GM12878 (cell line): ENCODE results near the gene KRT75. TPM values are rescaled to one million over a fixed set of nuclear protein-coding genes. Genes with fewer than 3 reads are reported as not detected.

Experiments
- ATAC-seq: fragments of 200-7000 bp; cut with Tn5 transposase; 3 replicates; pipeline ENCODE4 v1.9.1; 2020; ENCODE audit warnings: mild to moderate bottlenecking, moderate library complexity
- BruUV-seq: library from RNA; stranded (reverse); fragments of 400-500 nt; replicated peaks from 2 replicates; lab custom pipeline; 2021; lab: Mats Ljungman, UMichigan
- CTCF ChIA-PET: fragments of 300-600 bp; sonication (Branson Sonifier 250); formaldehyde crosslinking; extraction: SDS; loops from one replicate; lab custom pipeline; 2021; ENCODE audit warnings: inconsistent platforms; lab: Yijun Ruan, JAX
- POLR2A ChIA-PET: fragments of 350-600 bp; formaldehyde crosslinking; extraction: SDS; loops from one replicate; lab custom pipeline; 2021; ENCODE audit warnings: inconsistent platforms; lab: Charles Lee
- RAD21 ChIA-PET: fragments of 300-600 bp; sonication (Branson Sonifier 250); formaldehyde crosslinking; loops from one replicate; lab custom pipeline; 2023; ENCODE audit warnings: antibody characterized with exemption; ENCODE audit not compliant: unreplicated experiment; lab: Charles Lee
- SMC1A ChIA-PET: fragments of 300-600 bp; sonication (Branson Sonifier 250); formaldehyde crosslinking; loops from one replicate; lab custom pipeline; 2023; ENCODE audit not compliant: unreplicated experiment, uncharacterized antibody; lab: Charles Lee
- DNase-seq: peaks from one replicate; pipeline ENCODE4 v3.0.0-alpha.2; 2011; ENCODE audit warnings: low read depth, low spot score
- FAIRE-seq: peaks from 3 replicates; lab custom pipeline; 2011; peaks lifted over from hg19 to GRCh38; lab: Jason Lieb, UNC
- H2AFZ ChIP-seq: 2 replicates; pipeline ENCODE4 v1.6.0; 2011; ENCODE audit warnings: low read depth, low read length, control low read depth; ENCODE audit not compliant: control insufficient read depth
- H3K27ac ChIP-seq: 2 replicates; pipeline ENCODE4 v1.5.1; 2011; ENCODE audit warnings: control low read depth; ENCODE audit not compliant: control insufficient read depth, insufficient read depth
- H3K27me3 ChIP-seq, 2 experiments: replicated peaks in 1 of 2; 2 replicates each; pipeline versions ENCODE4 v1.6.0 to v1.6.1; 2011; ENCODE audit warnings: low read length in 1 of 2; ENCODE audit not compliant: control insufficient read depth in 2 of 2, insufficient read depth in 2 of 2
- H3K36me3 ChIP-seq, 2 experiments: 2 replicates each; pipeline ENCODE4 v1.5.1; 2011; ENCODE audit warnings: low read length in 1 of 2; ENCODE audit not compliant: control insufficient read depth in 2 of 2, insufficient read depth in 2 of 2
- H3K4me1 ChIP-seq: 2 replicates; pipeline ENCODE4 v1.6.1; 2011; ENCODE audit warnings: mild to moderate bottlenecking, low read length, moderate library complexity, mixed read lengths; ENCODE audit not compliant: control insufficient read depth, insufficient read depth
- H3K4me2 ChIP-seq: 2 replicates; pipeline ENCODE4 v1.6.0; 2011; ENCODE audit warnings: control low read depth; ENCODE audit not compliant: control insufficient read depth, insufficient read depth
- H3K4me3 ChIP-seq: fragments of 200-600 bp; sonication (generic); 2 replicates; pipeline ENCODE4 v1.5.1; 2016
- H3K79me2 ChIP-seq: 2 replicates; pipeline ENCODE4 v1.6.0; 2011; ENCODE audit warnings: low read length; ENCODE audit not compliant: control insufficient read depth, insufficient read depth
- H3K9ac ChIP-seq: 2 replicates; pipeline ENCODE4 v1.8.0; 2011; ENCODE audit warnings: low read length, control low read depth, mixed read lengths; ENCODE audit not compliant: control insufficient read depth, insufficient read depth
- H3K9me3 ChIP-seq: replicated peaks from 3 replicates; pipeline ENCODE4 v1.5.1; 2011; ENCODE audit warnings: mild to moderate bottlenecking, low read length; ENCODE audit not compliant: control insufficient read depth, insufficient read depth
- H4K20me1 ChIP-seq: 2 replicates; pipeline ENCODE4 v1.6.0; 2011; ENCODE audit not compliant: control insufficient read depth, insufficient read depth
- EED ChIP-seq: sonication (generic); IDR thresholded peaks from 2 replicates; pipeline ENCODE4 v1.6.1; 2016; ENCODE audit warnings: antibody characterized with exemption, low read depth
- EP300 ChIP-seq, 2 experiments: fragments of 150-350 bp in 1 of 2; IDR thresholded peaks; 2 replicates each; pipeline ENCODE4 v1.6.1; 2011 to 2012; ENCODE audit warnings: low read depth in 2 of 2, low read length in 2 of 2, borderline replicate concordance in 1 of 2, improper control_type of control experiment in 1 of 2, inconsistent platforms in 1 of 2; ENCODE audit not compliant: control insufficient read depth in 1 of 2
- ESRRA ChIP-seq: IDR thresholded peaks from 2 replicates; pipeline ENCODE4 v1.6.1; 2012; ENCODE audit warnings: mild to moderate bottlenecking, low read length, improper control_type of control experiment
- FOXM1 ChIP-seq: IDR thresholded peaks from 2 replicates; pipeline ENCODE4 v1.6.1; 2012; ENCODE audit warnings: low read depth, mild to moderate bottlenecking, inconsistent platforms, low read length, moderate library complexity
- IKZF2 ChIP-seq, 2 experiments: fragments of 450-650 bp; IDR thresholded peaks; 2 replicates each; pipeline ENCODE4 v1.6.1; 2017; ENCODE audit warnings: mild to moderate bottlenecking in 2 of 2, moderate library complexity in 2 of 2
- PML ChIP-seq: IDR thresholded peaks from 2 replicates; pipeline ENCODE4 v1.6.1; 2012; ENCODE audit warnings: low read length, inconsistent platforms
- POU2F2 ChIP-seq: IDR thresholded peaks from 3 replicates; pipeline ENCODE4 v1.6.1; 2011; ENCODE audit warnings: low read depth, mild to moderate bottlenecking, low read length, borderline replicate concordance
- ZBTB4 ChIP-seq: fragments of 450-650 bp; formaldehyde crosslinking; IDR thresholded peaks from 2 replicates; pipeline ENCODE4 v1.4.0; 2022; ENCODE audit warnings: mild to moderate bottlenecking, moderate library complexity
- ZNF24 ChIP-seq: fragments of 450-650 bp; IDR thresholded peaks from 2 replicates; pipeline ENCODE4 v1.6.1; 2017; ENCODE audit warnings: antibody characterized with exemption, mild to moderate bottlenecking
- WGBS: methylation state at CpG from one replicate; pipeline ENCODE4 v1.1.6; 2016; ENCODE audit warnings: low lambda C conversion rate; ENCODE audit not compliant: insufficient replicate concordance, insufficient coverage; ENCODE audit errors: missing lambda C conversion rate; 5-methylcytosine and 5-hydroxymethylcytosine counted together
- in situ Hi-C: fragments of 300-500 bp; cut with MboI; formaldehyde crosslinking; loops from 9 replicates; pipeline ENCODE4 v1.14.3; 2018; ENCODE audit warnings: mixed read lengths
- intact Hi-C: fragments of 100-400 bp; cut with micrococcal nuclease; formaldehyde crosslinking; loops from one replicate; pipeline ENCODE4 v1.14.2; 2022; ENCODE audit not compliant: unreplicated experiment
- polyA plus RNA-seq, 11 experiments: library from polyadenylated mRNA; depleted of rRNA in 4 of 11; unstranded in 6 of 11; stranded (reverse) in 5 of 11; fragments of >200 nt; fragmentation: Nextera tagmentation in 4 of 11; fragmentation: Illumina TruSeq in 1 of 11; extraction: Ambion mirVana in 4 of 11; extraction: Trizol in 1 of 11; gene quantifications; 1 replicate in 1 of 11; 2 replicates in 10 of 11; pipeline versions ENCODE4 v1.2.1 to v1.2.3, GENCODE V29; 2011 to 2016; ENCODE audit warnings: inconsistent platforms in 2 of 11, missing spikeins in 2 of 11, low read depth in 1 of 11
- total RNA-seq, 4 experiments: library from RNA; depleted of rRNA in 3 of 4; stranded (reverse); fragments of >200 nt in 3 of 4; fragmentation: Illumina TruSeq in 1 of 4; extraction: Trizol in 1 of 4; gene quantifications; 2 replicates each; pipeline versions ENCODE4 v1.2.1 to v1.2.3, GENCODE V29; 2013 to 2021
- TF ChIP-seq, protein P1 (sequence below): fragments of 450-650 bp; conservative IDR thresholded peaks from 2 replicates; pipeline ENCODE4 v1.6.1; 2017; ENCODE audit warnings: mild to moderate bottlenecking, moderate library complexity
- TF ChIP-seq, protein P2 (sequence below): IDR thresholded peaks from 2 replicates; pipeline ENCODE4 v1.6.1; 2011; ENCODE audit warnings: mild to moderate bottlenecking, low read depth, low read length, moderate library complexity; ENCODE audit not compliant: insufficient replicate concordance

KRT75 gene
- total and polyA plus RNA-seq, 10 of the 15 experiments (the other 5 are each of a cell fraction or from before 2014, with no cell fraction given): not detected

GRCh38 chr12:52404951-52405350, 29.2 kb downstream of the KRT75 start:
- FAIRE-seq (no peak), ATAC-seq (no peak), DNase-seq (no peak)
- 31% methylated on average over 3 of the region's 3 CpGs for WGBS
- Histone ChIP-seq H3K4me3 (no peak overlapping the region), H3K79me2 (no peaks in the 10 kb centered on the region), H3K27ac (no peak overlapping the region), H3K4me2 (no peak overlapping the region), H2AFZ (no peak overlapping the region), H4K20me1 (no peaks in the 10 kb centered on the region), H3K9ac (no peak overlapping the region), H3K36me3 (no peaks in the 10 kb centered on the region), H3K4me1 (no peaks in the 10 kb centered on the region), H3K9me3 (no peaks in the 10 kb centered on the region), H3K27me3 (no peaks in the 10 kb centered on the region; a peak in 2 of 4 replicates)
- ChIA-PET SMC1A (no interaction called here), CTCF (no interaction called here), POLR2A (no interaction called here), RAD21 (no interaction called here)
- in situ Hi-C loops: no loop called here
- BruUV-seq: no TSS peak
- intact Hi-C loops: no loop called here
- TF ChIP-seq, protein P1, sequence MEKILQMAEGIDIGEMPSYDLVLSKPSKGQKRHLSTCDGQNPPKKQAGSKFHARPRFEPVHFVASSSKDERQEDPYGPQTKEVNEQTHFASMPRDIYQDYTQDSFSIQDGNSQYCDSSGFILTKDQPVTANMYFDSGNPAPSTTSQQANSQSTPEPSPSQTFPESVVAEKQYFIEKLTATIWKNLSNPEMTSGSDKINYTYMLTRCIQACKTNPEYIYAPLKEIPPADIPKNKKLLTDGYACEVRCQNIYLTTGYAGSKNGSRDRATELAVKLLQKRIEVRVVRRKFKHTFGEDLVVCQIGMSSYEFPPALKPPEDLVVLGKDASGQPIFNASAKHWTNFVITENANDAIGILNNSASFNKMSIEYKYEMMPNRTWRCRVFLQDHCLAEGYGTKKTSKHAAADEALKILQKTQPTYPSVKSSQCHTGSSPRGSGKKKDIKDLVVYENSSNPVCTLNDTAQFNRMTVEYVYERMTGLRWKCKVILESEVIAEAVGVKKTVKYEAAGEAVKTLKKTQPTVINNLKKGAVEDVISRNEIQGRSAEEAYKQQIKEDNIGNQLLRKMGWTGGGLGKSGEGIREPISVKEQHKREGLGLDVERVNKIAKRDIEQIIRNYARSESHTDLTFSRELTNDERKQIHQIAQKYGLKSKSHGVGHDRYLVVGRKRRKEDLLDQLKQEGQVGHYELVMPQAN: no peak
- no peak for TF ChIP-seq PML

DNA sequence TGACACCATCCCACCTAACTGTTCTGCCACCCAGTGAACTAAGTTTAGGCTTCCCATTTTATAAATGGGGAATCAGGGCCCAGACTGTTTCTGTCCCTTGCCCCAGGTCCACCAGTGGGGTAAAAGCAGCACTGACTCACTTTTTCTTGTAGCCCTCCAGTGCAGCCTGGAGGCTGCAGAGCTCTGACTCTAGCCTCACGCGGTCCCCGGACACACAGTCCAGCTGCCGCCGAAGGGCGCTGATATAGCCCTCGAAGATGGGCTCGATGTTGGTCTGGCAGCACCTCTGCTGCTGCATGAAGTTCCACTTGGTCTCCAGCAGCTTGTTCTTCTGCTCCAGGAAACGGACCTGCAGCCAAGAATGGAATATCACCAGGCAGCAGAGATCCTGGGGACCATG, 30.6 kb downstream of the KRT75 start:
- WGBS: 72% methylated on average over 9 of the region's 9 CpGs
- intact Hi-C loops (no loop called here), in situ Hi-C loops (no loop called here)
- no TSS peak for BruUV-seq
- Histone ChIP-seq H2AFZ (no peak overlapping the region), H3K36me3 (no peaks in the 10 kb centered on the region), H4K20me1 (no peaks in the 10 kb centered on the region), H3K27ac (no peak overlapping the region), H3K4me2 (no peak overlapping the region), H3K4me3 (no peak overlapping the region), H3K9me3 (no peaks in the 10 kb centered on the region), H3K9ac (no peak overlapping the region), H3K4me1 (no peaks in the 10 kb centered on the region), H3K27me3 (no peaks in the 10 kb centered on the region; a peak in 2 of 4 replicates), H3K79me2 (no peaks in the 10 kb centered on the region)
- DNase-seq (no peak), ATAC-seq (no peak), FAIRE-seq (no peak)
- ChIA-PET SMC1A (no interaction called here), CTCF (interaction anchor here (1.0 kb wide), 1 partner anchor 32 kb away, joined by 3 read pairs; no protein-coding TSS in a partner anchor), RAD21 (interaction anchor here (0.7 kb wide), 1 partner anchor 110 kb away, joined by 3 read pairs; no protein-coding TSS in a partner anchor), POLR2A (no interaction called here)
- TF ChIP-seq, protein P2, sequence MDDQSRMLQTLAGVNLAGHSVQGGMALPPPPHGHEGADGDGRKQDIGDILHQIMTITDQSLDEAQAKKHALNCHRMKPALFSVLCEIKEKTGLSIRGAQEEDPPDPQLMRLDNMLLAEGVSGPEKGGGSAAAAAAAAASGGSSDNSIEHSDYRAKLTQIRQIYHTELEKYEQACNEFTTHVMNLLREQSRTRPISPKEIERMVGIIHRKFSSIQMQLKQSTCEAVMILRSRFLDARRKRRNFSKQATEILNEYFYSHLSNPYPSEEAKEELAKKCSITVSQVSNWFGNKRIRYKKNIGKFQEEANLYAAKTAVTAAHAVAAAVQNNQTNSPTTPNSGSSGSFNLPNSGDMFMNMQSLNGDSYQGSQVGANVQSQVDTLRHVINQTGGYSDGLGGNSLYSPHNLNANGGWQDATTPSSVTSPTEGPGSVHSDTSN: no peak
- TF ChIP-seq POU2F2 (no peak), EP300 (IDR thresholded peaks at IDR 0.05; ENCODE audit: borderline replicate concordance in 1 of 2, control insufficient read depth in 1 of 2, low read depth in 2 of 2, low read length in 2 of 2) (no peak), ZNF24 (no peak), FOXM1 (no peak), ESRRA (no peak), IKZF2 (IDR thresholded peaks at IDR 0.05) (no peak), ZBTB4 (CRISPR knock-in tag) (no peak), EED (no peak)
